A673 (cell line): ENCODE data around the gene CFAP298. TPM values are rescaled to one million over a fixed set of nuclear protein-coding genes. Genes with fewer than 3 reads are reported as not detected.

Source experiments
- BruUV-seq: library from RNA; stranded (reverse); fragments of 400-500 nt; replicated peaks from 2 replicates; lab custom pipeline; 2021; lab: Mats Ljungman, UMichigan
- CTCF ChIA-PET: fragments of 300-600 bp; sonication (Branson Sonifier 250); formaldehyde crosslinking; loops from one replicate; lab custom pipeline; 2022; ENCODE audit warnings: antibody characterized with exemption; lab: Charles Lee
- POLR2A ChIA-PET: fragments of 300-600 bp; sonication (Branson Sonifier 250); formaldehyde crosslinking; loops from one replicate; lab custom pipeline; 2022; ENCODE audit warnings: antibody characterized with exemption; ENCODE audit not compliant: low non-redundant PET; lab: Charles Lee
- DNase-seq: peaks from one replicate; pipeline ENCODE4 v3.0.0-alpha.2; 2015; ENCODE audit warnings: low spot score
- H3K27ac ChIP-seq: fragments of 200-600 bp; sonication (generic); 2 replicates; pipeline ENCODE4 v1.5.1; 2016; ENCODE audit warnings: mixed run types, low read depth, mild to moderate bottlenecking, mixed read lengths, antibody characterized with exemption, low read length; ENCODE audit not compliant: poor library complexity, severe bottlenecking
- H3K27me3 ChIP-seq: fragments of 200-600 bp; sonication (generic); replicated peaks from 2 replicates; pipeline ENCODE4 v1.6.1; 2017; ENCODE audit warnings: mixed run types, low read depth, mild to moderate bottlenecking, mixed read lengths, antibody characterized with exemption, low read length; ENCODE audit not compliant: insufficient read depth, poor library complexity
- H3K36me3 ChIP-seq: fragments of 200-600 bp; sonication (generic); 2 replicates; pipeline ENCODE4 v1.6.1; 2016; ENCODE audit warnings: mixed run types, mild to moderate bottlenecking, mixed read lengths, antibody characterized with exemption, low read length; ENCODE audit not compliant: insufficient read depth, poor library complexity, severe bottlenecking
- H3K4me1 ChIP-seq: fragments of 200-600 bp; sonication (generic); 2 replicates; pipeline ENCODE4 v1.6.1; 2017; ENCODE audit warnings: mixed run types, mild to moderate bottlenecking, mixed read lengths, antibody characterized with exemption, low read length; ENCODE audit not compliant: insufficient read depth, poor library complexity, severe bottlenecking
- H3K4me3 ChIP-seq: fragments of 200-600 bp; sonication (generic); 2 replicates; pipeline ENCODE4 v1.5.1; 2016; ENCODE audit warnings: low read depth, mixed run types, mild to moderate bottlenecking, mixed read lengths, low read length; ENCODE audit not compliant: poor library complexity, severe bottlenecking
- H3K9me3 ChIP-seq: fragments of 200-600 bp; sonication (generic); 2 replicates; pipeline ENCODE4 v1.6.1; 2016; ENCODE audit warnings: mixed run types, low read depth, mild to moderate bottlenecking, mixed read lengths, antibody characterized with exemption, low read length; ENCODE audit not compliant: poor library complexity, severe bottlenecking
- CTCF ChIP-seq: fragments of 300-800, 200-600 bp; sonication (generic); conservative IDR thresholded peaks from 2 replicates; pipeline ENCODE4 v1.5.1; 2017; ENCODE audit warnings: low read depth, mild to moderate bottlenecking, antibody characterized with exemption, low read length, moderate library complexity, mixed read lengths
- EZH2 ChIP-seq: fragments of 200-600 bp; sonication (generic); IDR thresholded peaks from 2 replicates; pipeline ENCODE4 v1.6.1; 2017; ENCODE audit warnings: borderline replicate concordance, low read depth, mild to moderate bottlenecking, mixed read lengths, antibody characterized with exemption, low read length; ENCODE audit not compliant: poor library complexity, severe bottlenecking
- intact Hi-C: fragments of 100-400 bp; cut with micrococcal nuclease; formaldehyde crosslinking; loops from one replicate; pipeline ENCODE4 v1.10.0; 2022; ENCODE audit not compliant: unreplicated experiment
- total RNA-seq: library from RNA; stranded (reverse); gene quantifications from 2 replicates; pipeline ENCODE4 v1.2.3, GENCODE V29; 2021

The CFAP298 gene
- total RNA-seq, 1 experiment from 2014 or later, result 55.2 TPM

- ChIA-PET POLR2A (no interaction called here), CTCF (no interaction called here)
- no TSS peak for BruUV-seq
- H3K27me3 ChIP-seq, result no peaks in the 10 kb centered on the region
- H3K4me3 ChIP-seq, result no peak overlapping the region
- H3K27ac ChIP-seq, result no peak overlapping the region
- intact Hi-C loops, result no loop called here
- no peak for TF ChIP-seq CTCF
- DNase-seq, result no peak
- peaks cover 47% of the 10 kb centered on the region for H3K36me3 ChIP-seq
- H3K4me1 ChIP-seq, result peaks cover 6% of the 10 kb centered on the region
- H3K9me3 ChIP-seq, result no peaks in the 10 kb centered on the region
Measured at GRCh38 chr21:32608851-32609250, 3.3 kb downstream of the CFAP298 start.

- Histone ChIP-seq H3K27me3 (no peaks in the 10 kb centered on the region), H3K4me3 (no peak overlapping the region), H3K9me3 (no peaks in the 10 kb centered on the region), H3K36me3 (peaks cover 70% of the 10 kb centered on the region), H3K4me1 (peaks cover under 1% of the 10 kb centered on the region), H3K27ac (no peak overlapping the region)
- TF ChIP-seq CTCF (no peak), EZH2 (no peak)
- BruUV-seq, result no TSS peak
- ChIA-PET POLR2A (no interaction called here), CTCF (interaction anchor here (0.5 kb wide), 1 partner anchor 203 kb away, joined by 8 read pairs; no protein-coding TSS in a partner anchor)
- DNase-seq, result no peak
- intact Hi-C loops, result no loop called here
Measured at GRCh38 chr21:32605469-32605868, 6.7 kb downstream of the CFAP298 start.

- no peak for DNase-seq
- Histone ChIP-seq H3K4me3 (no peak overlapping the region), H3K27me3 (no peaks in the 10 kb centered on the region), H3K27ac (no peak overlapping the region), H3K4me1 (no peaks in the 10 kb centered on the region), H3K9me3 (no peaks in the 10 kb centered on the region), H3K36me3 (peaks cover 75% of the 10 kb centered on the region)
- no peak for TF ChIP-seq EZH2
- no peak for TF ChIP-seq CTCF
- ChIA-PET CTCF (no interaction called here), POLR2A (no interaction called here)
- intact Hi-C loops, result loop anchor here (5.0 kb wide), 1 partner anchor 737 kb away; no protein-coding TSS in a partner anchor
- BruUV-seq, result no TSS peak
Measured at GRCh38 chr21:32604464-32604863, 7.7 kb downstream of the CFAP298 start.
